Neural cell (in vitro differentiated cells): ENCODE data around the gene PLXNA4. TPM values are rescaled to one million over a fixed set of nuclear protein-coding genes. Genes with fewer than 3 reads are reported as not detected.

ENCODE experiments used
- H2AFZ ChIP-seq: fragments of 200-600, 300-800 bp; sonication (generic), shearing (Covaris generic); 2 replicates; pipeline ENCODE4 v1.6.0; 2014; ENCODE audit warnings: low read depth, mild to moderate bottlenecking, antibody characterized with exemption, low read length, moderate library complexity
- H3F3A ChIP-seq: fragments of 200-600 bp; shearing (Covaris generic); 2 replicates; pipeline ENCODE4 v1.6.1; 2016; ENCODE audit warnings: mild to moderate bottlenecking, moderate library complexity, mixed read lengths, antibody characterized with exemption, low read length; ENCODE audit not compliant: insufficient read depth, poor library complexity, severe bottlenecking
- H3K27ac ChIP-seq: fragments of 200-600, 300-800 bp; sonication (generic), shearing (Covaris generic); 2 replicates; pipeline ENCODE4 v1.5.1; 2014; ENCODE audit warnings: mild to moderate bottlenecking, low read length, moderate library complexity
- H3K27me3 ChIP-seq: fragments of 300-800, 200-600 bp; sonication (generic), shearing (Covaris generic); 2 replicates; pipeline ENCODE4 v1.6.0; 2014; ENCODE audit warnings: mild to moderate bottlenecking, low read depth, low read length, moderate library complexity; ENCODE audit not compliant: insufficient read depth
- H3K36me3 ChIP-seq: fragments of 300-800, 200-600 bp; sonication (generic), shearing (Covaris generic); 2 replicates; pipeline ENCODE4 v1.5.1; 2014; ENCODE audit warnings: mild to moderate bottlenecking, antibody characterized with exemption, low read length, moderate library complexity; ENCODE audit not compliant: insufficient read depth
- H3K4me2 ChIP-seq: fragments of 300-800, 200-600 bp; sonication (generic), shearing (Covaris generic); 2 replicates; pipeline ENCODE4 v1.6.0; 2014; ENCODE audit warnings: mild to moderate bottlenecking, low read length
- H3K4me3 ChIP-seq: fragments of 300-800, 200-600 bp; sonication (generic), shearing (Covaris generic); 2 replicates; pipeline ENCODE4 v1.5.1; 2014; ENCODE audit warnings: mild to moderate bottlenecking, low read length, moderate library complexity
- H3K79me2 ChIP-seq: fragments of 200-600 bp; shearing (Covaris generic); replicated peaks from 2 replicates; pipeline ENCODE4 v1.6.0; 2014; ENCODE audit warnings: mild to moderate bottlenecking, low read length, moderate library complexity; ENCODE audit not compliant: insufficient read depth
- H3K9ac ChIP-seq: fragments of 300-800, 200-600 bp; sonication (generic), shearing (Covaris generic); 2 replicates; pipeline ENCODE4 v1.6.1; 2016; ENCODE audit warnings: mild to moderate bottlenecking, low read length, mixed read lengths
- H3K9me2 ChIP-seq: fragments of 200-600 bp; shearing (Covaris generic); 2 replicates; pipeline ENCODE4 v1.6.1; 2016; ENCODE audit warnings: mild to moderate bottlenecking, low read length, mixed read lengths; ENCODE audit not compliant: insufficient read depth
- H3K9me3 ChIP-seq: fragments of 200-600, 300-800 bp; sonication (generic), shearing (Covaris generic); 2 replicates; pipeline ENCODE4 v1.6.1; 2016; ENCODE audit warnings: mild to moderate bottlenecking, mixed run types, low read length, moderate library complexity, mixed read lengths
- H4K20me1 ChIP-seq: fragments of 200-600 bp; shearing (Covaris generic); 2 replicates; pipeline ENCODE4 v1.6.1; 2016; ENCODE audit warnings: mild to moderate bottlenecking, mixed run types; ENCODE audit not compliant: insufficient read depth
- CTCF ChIP-seq: fragments of 450-650 bp; IDR thresholded peaks from 2 replicates; pipeline ENCODE4 v1.5.1; 2014; ENCODE audit warnings: antibody characterized with exemption, mild to moderate bottlenecking, moderate library complexity; ENCODE audit not compliant: poor library complexity, severe bottlenecking
- EP300 ChIP-seq: fragments of 450-650 bp; conservative IDR thresholded peaks from 2 replicates; pipeline ENCODE4 v1.6.1; 2014; ENCODE audit warnings: antibody characterized with exemption, mild to moderate bottlenecking, moderate library complexity; ENCODE audit not compliant: poor library complexity, severe bottlenecking
- EZH2 ChIP-seq: fragments of 200-600, 300-800 bp; shearing (Covaris generic), sonication (generic); IDR thresholded peaks from 2 replicates; pipeline ENCODE4 v1.6.1; 2014; ENCODE audit warnings: antibody characterized with exemption, low read length, borderline replicate concordance, mild to moderate bottlenecking; ENCODE audit not compliant: insufficient read depth, poor library complexity, severe bottlenecking
- MXI1 ChIP-seq: fragments of 450-650 bp; conservative IDR thresholded peaks from 2 replicates; pipeline ENCODE4 v1.6.1; 2014; ENCODE audit warnings: antibody characterized with exemption, mild to moderate bottlenecking; ENCODE audit not compliant: poor library complexity, severe bottlenecking
- POLR2AphosphoS5 ChIP-seq: IDR thresholded peaks from 2 replicates; pipeline ENCODE4 v1.6.1; 2012
- RAD21 ChIP-seq: fragments of 450-650 bp; conservative IDR thresholded peaks from 2 replicates; pipeline ENCODE4 v1.6.1; 2014; ENCODE audit warnings: antibody characterized with exemption, mild to moderate bottlenecking, moderate library complexity
- SMC3 ChIP-seq: fragments of 450-650 bp; conservative IDR thresholded peaks from 2 replicates; pipeline ENCODE4 v1.6.1; 2014; ENCODE audit warnings: antibody characterized with exemption, mild to moderate bottlenecking, moderate library complexity; ENCODE audit not compliant: poor library complexity
- TAF1 ChIP-seq: IDR thresholded peaks from 2 replicates; pipeline ENCODE4 v1.6.1; 2012; ENCODE audit warnings: low read depth
- polyA plus RNA-seq: library from polyadenylated mRNA; depleted of rRNA; stranded (reverse); fragments of >200 nt; gene quantifications from 2 replicates; pipeline ENCODE4 v1.2.3, GENCODE V29; 2014
- TF ChIP-seq, protein P1 (sequence below): IDR thresholded peaks from 2 replicates; pipeline ENCODE4 v1.6.1; 2012; ENCODE audit warnings: borderline replicate concordance

The PLXNA4 gene
- polyA plus RNA-seq, 1 donor from 2014 or later, result 7.2 TPM

DNA sequence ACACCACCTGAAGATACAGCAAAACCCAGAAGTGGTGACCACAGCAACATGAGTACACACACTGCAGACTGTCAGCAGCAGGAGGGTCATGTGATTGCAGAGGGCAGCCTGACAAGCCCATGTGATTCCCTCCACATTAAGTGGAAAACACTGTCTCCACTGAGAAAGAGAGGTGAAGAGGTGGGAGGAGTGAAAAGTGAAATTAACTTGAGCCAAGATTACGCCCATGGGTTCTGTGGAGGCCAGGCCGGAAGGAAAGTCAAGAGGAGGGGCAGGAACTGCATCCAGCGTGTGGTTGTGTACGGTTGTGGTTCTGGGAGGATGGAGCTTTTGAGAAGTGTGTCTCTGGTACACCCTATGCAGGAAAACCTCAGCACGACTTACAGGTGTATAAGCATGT is 138.5 kb downstream of the PLXNA4 start:
- Histone ChIP-seq H3K27ac (no peak overlapping the region), H3K9ac (no peak overlapping the region), H2AFZ (no peak overlapping the region), H3K9me2 (no peaks in the 10 kb centered on the region), H3F3A (no peaks in the 10 kb centered on the region), H3K9me3 (no peaks in the 10 kb centered on the region), H4K20me1 (no peaks in the 10 kb centered on the region), H3K4me2 (no peak overlapping the region), H3K36me3 (no peaks in the 10 kb centered on the region), H3K4me3 (no peak overlapping the region), H3K27me3 (no peaks in the 10 kb centered on the region), H3K79me2 (no peaks in the 10 kb centered on the region)
- TF ChIP-seq TAF1, result no peak
- no peak for TF ChIP-seq MXI1
- TF ChIP-seq EZH2, result no peak
- no peak for TF ChIP-seq RAD21
- no peak for TF ChIP-seq POLR2AphosphoS5
- TF ChIP-seq CTCF, result no peak
- TF ChIP-seq EP300, result no peak

DNA sequence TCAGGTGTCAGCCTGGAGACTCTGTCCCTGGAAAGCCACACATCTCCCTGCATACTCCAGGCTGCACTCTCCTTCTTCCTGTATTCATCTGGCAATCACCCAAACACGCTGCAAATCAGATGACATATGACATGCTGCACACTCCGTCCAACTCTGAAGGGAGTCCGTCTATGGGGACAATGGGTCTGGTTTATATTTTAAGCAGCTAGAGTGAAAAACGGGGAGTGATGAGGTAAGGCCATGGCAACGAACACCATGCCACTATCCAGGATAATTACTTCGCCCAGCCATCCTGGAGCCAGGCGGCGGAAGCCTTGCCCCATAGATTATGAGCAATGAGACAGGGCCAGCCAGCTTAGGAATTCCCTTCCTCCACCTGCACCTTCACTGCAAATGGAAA is 140.1 kb downstream of the PLXNA4 start:
- no peaks in the 10 kb centered on the region for H3K9me2 ChIP-seq
- H3K9me3 ChIP-seq, result no peaks in the 10 kb centered on the region
- H4K20me1 ChIP-seq, result no peaks in the 10 kb centered on the region
- no peak overlapping the region for H3K27ac ChIP-seq
- H2AFZ ChIP-seq, result no peak overlapping the region
- no peak overlapping the region for H3K9ac ChIP-seq
- H3K4me3 ChIP-seq, result peak overlapping the region; percentile 25
- H3K36me3 ChIP-seq, result no peaks in the 10 kb centered on the region
- H3K79me2 ChIP-seq, result no peaks in the 10 kb centered on the region
- H3K27me3 ChIP-seq, result no peaks in the 10 kb centered on the region
- no peaks in the 10 kb centered on the region for H3F3A ChIP-seq
- TF ChIP-seq SMC3, result no peak
- TF ChIP-seq TAF1, result no peak
- no peak for TF ChIP-seq EZH2
- no peak for TF ChIP-seq POLR2AphosphoS5
- no peak for TF ChIP-seq RAD21
- no peak for TF ChIP-seq EP300
- TF ChIP-seq, protein P1, sequence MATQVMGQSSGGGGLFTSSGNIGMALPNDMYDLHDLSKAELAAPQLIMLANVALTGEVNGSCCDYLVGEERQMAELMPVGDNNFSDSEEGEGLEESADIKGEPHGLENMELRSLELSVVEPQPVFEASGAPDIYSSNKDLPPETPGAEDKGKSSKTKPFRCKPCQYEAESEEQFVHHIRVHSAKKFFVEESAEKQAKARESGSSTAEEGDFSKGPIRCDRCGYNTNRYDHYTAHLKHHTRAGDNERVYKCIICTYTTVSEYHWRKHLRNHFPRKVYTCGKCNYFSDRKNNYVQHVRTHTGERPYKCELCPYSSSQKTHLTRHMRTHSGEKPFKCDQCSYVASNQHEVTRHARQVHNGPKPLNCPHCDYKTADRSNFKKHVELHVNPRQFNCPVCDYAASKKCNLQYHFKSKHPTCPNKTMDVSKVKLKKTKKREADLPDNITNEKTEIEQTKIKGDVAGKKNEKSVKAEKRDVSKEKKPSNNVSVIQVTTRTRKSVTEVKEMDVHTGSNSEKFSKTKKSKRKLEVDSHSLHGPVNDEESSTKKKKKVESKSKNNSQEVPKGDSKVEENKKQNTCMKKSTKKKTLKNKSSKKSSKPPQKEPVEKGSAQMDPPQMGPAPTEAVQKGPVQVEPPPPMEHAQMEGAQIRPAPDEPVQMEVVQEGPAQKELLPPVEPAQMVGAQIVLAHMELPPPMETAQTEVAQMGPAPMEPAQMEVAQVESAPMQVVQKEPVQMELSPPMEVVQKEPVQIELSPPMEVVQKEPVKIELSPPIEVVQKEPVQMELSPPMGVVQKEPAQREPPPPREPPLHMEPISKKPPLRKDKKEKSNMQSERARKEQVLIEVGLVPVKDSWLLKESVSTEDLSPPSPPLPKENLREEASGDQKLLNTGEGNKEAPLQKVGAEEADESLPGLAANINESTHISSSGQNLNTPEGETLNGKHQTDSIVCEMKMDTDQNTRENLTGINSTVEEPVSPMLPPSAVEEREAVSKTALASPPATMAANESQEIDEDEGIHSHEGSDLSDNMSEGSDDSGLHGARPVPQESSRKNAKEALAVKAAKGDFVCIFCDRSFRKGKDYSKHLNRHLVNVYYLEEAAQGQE, result no peak
- no peak for TF ChIP-seq CTCF
- no peak for TF ChIP-seq MXI1
- H3K4me2 ChIP-seq, result no peak overlapping the region
